H1 (cell line): ENCODE results near the gene ADGRV1.

Experiments
- EZH2 ChIP-seq: fragments of 200-600 bp; sonication (generic); IDR thresholded peaks from 2 replicates; pipeline ENCODE4 v1.7.1; 2012; ENCODE audit warnings: low read depth, mild to moderate bottlenecking, moderate library complexity, low read length, inconsistent platforms; ENCODE audit not compliant: severe bottlenecking
- POLR2A ChIP-seq, 2 experiments: IDR thresholded peaks; 1 replicate in 1 of 2; 2 replicates in 1 of 2; pipeline ENCODE4 v1.6.1; 2011; ENCODE audit warnings: low read depth in 2 of 2, low read length in 2 of 2, mild to moderate bottlenecking in 2 of 2; ENCODE audit errors: control extremely low read depth in 1 of 2
- RXRA ChIP-seq: IDR thresholded peaks from 2 replicates; pipeline ENCODE4 v1.6.1; 2011; ENCODE audit warnings: low read depth, mild to moderate bottlenecking, low read length, moderate library complexity; ENCODE audit not compliant: insufficient read depth
- TF ChIP-seq, protein P1 (sequence below), 3 experiments: IDR thresholded peaks; 1 replicate in 2 of 3; 2 replicates in 1 of 3; pipeline versions ENCODE4 v1.5.1 to v1.6.1; 2011; ENCODE audit warnings: low read length in 3 of 3, mild to moderate bottlenecking in 3 of 3, inconsistent platforms in 2 of 3, low read depth in 1 of 3, moderate library complexity in 1 of 3; ENCODE audit not compliant: insufficient read depth in 1 of 3; ENCODE audit errors: control extremely low read depth in 1 of 3

DNA sequence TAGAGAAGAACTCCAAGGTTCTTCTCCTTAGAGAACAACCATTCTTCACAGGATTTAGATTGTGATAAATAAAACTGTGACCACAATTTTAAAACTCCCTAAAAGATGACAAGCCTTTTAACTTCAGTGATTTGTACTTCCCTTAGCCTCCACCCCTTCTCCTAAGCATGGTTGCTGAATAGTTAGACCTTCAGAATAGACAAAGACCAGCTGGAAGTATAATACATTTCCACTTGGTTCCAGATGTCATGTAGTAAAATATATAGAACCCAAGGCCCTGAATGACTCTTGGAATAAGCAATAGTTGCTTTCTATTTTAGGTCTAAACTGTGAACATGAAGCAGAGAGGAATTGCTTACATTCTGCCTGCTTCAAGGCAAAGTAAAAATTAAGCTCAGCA lies 615.8 kb downstream of the ADGRV1 start:
- TF ChIP-seq EZH2, result no peak
- TF ChIP-seq, protein P1, sequence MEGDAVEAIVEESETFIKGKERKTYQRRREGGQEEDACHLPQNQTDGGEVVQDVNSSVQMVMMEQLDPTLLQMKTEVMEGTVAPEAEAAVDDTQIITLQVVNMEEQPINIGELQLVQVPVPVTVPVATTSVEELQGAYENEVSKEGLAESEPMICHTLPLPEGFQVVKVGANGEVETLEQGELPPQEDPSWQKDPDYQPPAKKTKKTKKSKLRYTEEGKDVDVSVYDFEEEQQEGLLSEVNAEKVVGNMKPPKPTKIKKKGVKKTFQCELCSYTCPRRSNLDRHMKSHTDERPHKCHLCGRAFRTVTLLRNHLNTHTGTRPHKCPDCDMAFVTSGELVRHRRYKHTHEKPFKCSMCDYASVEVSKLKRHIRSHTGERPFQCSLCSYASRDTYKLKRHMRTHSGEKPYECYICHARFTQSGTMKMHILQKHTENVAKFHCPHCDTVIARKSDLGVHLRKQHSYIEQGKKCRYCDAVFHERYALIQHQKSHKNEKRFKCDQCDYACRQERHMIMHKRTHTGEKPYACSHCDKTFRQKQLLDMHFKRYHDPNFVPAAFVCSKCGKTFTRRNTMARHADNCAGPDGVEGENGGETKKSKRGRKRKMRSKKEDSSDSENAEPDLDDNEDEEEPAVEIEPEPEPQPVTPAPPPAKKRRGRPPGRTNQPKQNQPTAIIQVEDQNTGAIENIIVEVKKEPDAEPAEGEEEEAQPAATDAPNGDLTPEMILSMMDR (IDR thresholded peaks at IDR 0.05; ENCODE audit: control extremely low read depth in 1 of 3, insufficient read depth in 1 of 3, low read depth in 1 of 3, low read length in 3 of 3), result no peak
- no peak for TF ChIP-seq RXRA
- no peak for TF ChIP-seq POLR2A (IDR thresholded peaks at IDR 0.05; ENCODE audit: control extremely low read depth in 1 of 2, low read depth in 2 of 2, low read length in 2 of 2)
